Right lobe of liver (tissue), 6 donors: ENCODE results near the gene TFEB. TPM values are rescaled to one million over a fixed set of nuclear protein-coding genes. Genes with fewer than 3 reads are reported as not detected.

Experiments
- ATAC-seq, 4 donors: fragments of 200-7000 bp; cut with Tn5 transposase; one replicate each; pipeline ENCODE4 v1.9.1; 2020; ENCODE audit warnings: mild to moderate bottlenecking in 4 of 4, moderate library complexity in 4 of 4
- DNase-seq, 3 donors: peaks; one replicate each; pipeline ENCODE4 v3.0.0-alpha.2; 2020
- H3K27ac ChIP-seq, 3 donors: fragments of 200-600 bp; one replicate each; pipeline ENCODE4 v1.8.0; 2022
- H3K27me3 ChIP-seq, 2 donors: fragments of 200-600 bp; one replicate each; pipeline ENCODE4 v1.8.0; 2022
- H3K36me3 ChIP-seq, 4 donors: fragments of 200-600 bp; sonication (generic) in 1 of 4; one replicate each; pipeline versions ENCODE4 v1.5.1 to v1.8.0; 2017 to 2022; ENCODE audit warnings: control low read depth in 1 of 4
- H3K4me1 ChIP-seq, 4 donors: fragments of 200-600 bp; sonication (generic) in 1 of 4; one replicate each; pipeline versions ENCODE4 v1.5.1 to v1.8.0; 2017 to 2022; ENCODE audit warnings: control low read depth in 1 of 4
- H3K4me3 ChIP-seq, 3 donors: fragments of 200-600 bp; one replicate each; pipeline ENCODE4 v1.8.0; 2022
- H3K9me3 ChIP-seq, 4 donors: fragments of 200-600 bp; sonication (generic) in 1 of 4; one replicate each; pipeline versions ENCODE4 v1.5.1 to v1.8.0; 2017 to 2022; ENCODE audit warnings: control low read depth in 1 of 4
- CTCF ChIP-seq, 4 donors: fragments of 200-600 bp in 3 of 4; fragments of 450-650 bp in 1 of 4; IDR thresholded peaks; one replicate each; pipeline versions ENCODE4 v1.5.1 to v1.8.0; 2016 to 2022; ENCODE audit warnings: antibody characterized with exemption in 4 of 4, mild to moderate bottlenecking in 2 of 4
- POLR2A ChIP-seq: fragments of 450-650 bp; IDR thresholded peaks from one replicate; pipeline ENCODE4 v1.6.1; 2017; ENCODE audit warnings: antibody characterized with exemption, mild to moderate bottlenecking
- WGBS: methylation state at CpG from one replicate; pipeline ENCODE4 v1.1.6; 2018; ENCODE audit warnings: low coverage, low lambda C conversion rate; ENCODE audit not compliant: insufficient coverage; ENCODE audit errors: missing lambda C conversion rate; 5-methylcytosine and 5-hydroxymethylcytosine counted together
- intact Hi-C, 2 donors: fragments of 100-400 bp; cut with DNase I; formaldehyde crosslinking; loops; one replicate each; pipeline versions ENCODE4 v1.11.2 to v1.14.1; 2022
- total RNA-seq, 6 experiments: library from RNA; depleted of rRNA in 2 of 6; stranded (reverse); fragments of >200 nt in 2 of 6; fragmentation: NEBNext Ultra II Directional in 3 of 6; extraction: Animal tissue kit (Norgen Biotek cat#: 25700) in 3 of 6; gene quantifications; one replicate each; pipeline versions ENCODE4 v1.1.0 to v1.2.4, GENCODE V29; 2016 to 2023
- donor health status: DM: no; HTN: yes; CAD: no.
- donor health status: DM: no; HTN: no; CAD: no.
- donor health status: DM: no; HTN: no; CAD: no.
- donor health status: DM: no; HTN: yes; CAD: no.
- donor health status: DM: no; HTN: yes; CAD: no.

TFEB gene
- total RNA-seq, 6 experiments from 2014 or later = 4.5 to 9.2 (median 6.6) TPM

- 38% methylated on average over 7 of the region's 23 CpGs for WGBS
These were observed 78.0 kb downstream of the TFEB start for GRCh38 chr6:41657131-41658094.

GRCh38 chr6:41656002-41656691 is 79.3 kb downstream of the TFEB start:
- ATAC-seq (peak in 3 of 4 donors; percentile 17 to 39 (median 27)), DNase-seq (no peak)
- Histone ChIP-seq H3K9me3 (no peaks in the 10 kb centered on the region), H3K27me3 (no peaks in the 10 kb centered on the region), H3K27ac (no peak overlapping the region), H3K4me1 (no peaks in the 10 kb centered on the region), H3K4me3 (no peak overlapping the region), H3K36me3 (no peaks in the 10 kb centered on the region)
- no peak for TF ChIP-seq POLR2A
- no peak for TF ChIP-seq CTCF (IDR thresholded peaks at IDR 0.05)
- intact Hi-C loops = no loop called here
- WGBS = 50% methylated on average over 10 of the region's 14 CpGs

More at GRCh38 chr6:41657131-41658094, 78.0 kb downstream of the TFEB start:
- H3K4me1 ChIP-seq = no peaks in the 10 kb centered on the region
- no peak for ATAC-seq
- intact Hi-C loops = no loop called here
- no peak for TF ChIP-seq POLR2A
- TF ChIP-seq CTCF (IDR thresholded peaks at IDR 0.05) = no peak
- H3K4me3 ChIP-seq = no peak overlapping the region
- H3K27ac ChIP-seq = no peak overlapping the region
- H3K9me3 ChIP-seq = no peaks in the 10 kb centered on the region
- no peaks in the 10 kb centered on the region for H3K36me3 ChIP-seq
- no peak for DNase-seq
- no peaks in the 10 kb centered on the region for H3K27me3 ChIP-seq

GRCh38 chr6:41655646-41656001 is 79.8 kb downstream of the TFEB start:
- no peaks in the 10 kb centered on the region for H3K36me3 ChIP-seq
- H3K4me3 ChIP-seq = no peak overlapping the region
- no peaks in the 10 kb centered on the region for H3K4me1 ChIP-seq
- no peak for DNase-seq
- no peak for ATAC-seq
- H3K27ac ChIP-seq = no peak overlapping the region
- TF ChIP-seq POLR2A (no peak), CTCF (IDR thresholded peaks at IDR 0.05) (no peak)
- 78% methylated on average over 6 of the region's 12 CpGs for WGBS
- no peaks in the 10 kb centered on the region for H3K27me3 ChIP-seq
- intact Hi-C loops = no loop called here
- no peaks in the 10 kb centered on the region for H3K9me3 ChIP-seq

- Histone ChIP-seq H3K27ac (no peak overlapping the region), H3K36me3 (no peaks in the 10 kb centered on the region), H3K4me3 (no peak overlapping the region), H3K9me3 (no peaks in the 10 kb centered on the region), H3K27me3 (no peaks in the 10 kb centered on the region), H3K4me1 (no peaks in the 10 kb centered on the region)
- no peak for TF ChIP-seq POLR2A
- no peak for TF ChIP-seq CTCF (IDR thresholded peaks at IDR 0.05)
- DNase-seq (no peak), ATAC-seq (no peak)
- 65% methylated on average over 5 of the region's 8 CpGs for WGBS
- intact Hi-C loops = no loop called here
These were observed 80.2 kb downstream of the TFEB start for GRCh38 chr6:41655176-41655575.
